HG03378 (cell line): ENCODE results near the gene WDR70.
"Not testable (repeated sequence)": the region's sequence is repeated elsewhere in the genome, so short reads cannot be mapped to it uniquely, and the experiment has no call there.

ENCODE experiments used
- ATAC-seq: cut with Tn5 transposase; IDR thresholded peaks from one replicate; pipeline ENCODE4 v1.9.1; 2021; ENCODE audit warnings: mild to moderate bottlenecking, moderate library complexity; ENCODE audit not compliant: unreplicated experiment

Gene WDR70

DNA sequence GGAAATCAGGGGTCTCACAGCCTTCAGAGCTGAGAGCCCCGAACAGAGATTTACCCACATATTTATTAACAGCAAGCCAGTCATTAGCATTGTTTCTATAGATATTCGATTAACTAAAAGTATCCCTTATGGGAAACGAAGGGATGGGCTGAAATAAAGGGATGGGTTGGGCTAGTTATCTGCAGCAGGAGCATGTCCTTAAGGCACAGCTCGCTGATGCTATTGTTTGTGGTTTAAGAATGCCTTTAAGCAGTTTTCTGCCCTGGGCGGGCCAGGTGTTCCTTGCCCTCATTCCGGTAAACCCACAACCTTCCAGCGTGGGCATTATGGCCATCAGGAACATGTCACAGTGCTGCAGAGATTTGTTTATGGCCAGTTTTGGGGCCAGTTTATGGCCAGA, 74.1 kb downstream of the WDR70 start:
- not testable (repeated sequence) for ATAC-seq

DNA sequence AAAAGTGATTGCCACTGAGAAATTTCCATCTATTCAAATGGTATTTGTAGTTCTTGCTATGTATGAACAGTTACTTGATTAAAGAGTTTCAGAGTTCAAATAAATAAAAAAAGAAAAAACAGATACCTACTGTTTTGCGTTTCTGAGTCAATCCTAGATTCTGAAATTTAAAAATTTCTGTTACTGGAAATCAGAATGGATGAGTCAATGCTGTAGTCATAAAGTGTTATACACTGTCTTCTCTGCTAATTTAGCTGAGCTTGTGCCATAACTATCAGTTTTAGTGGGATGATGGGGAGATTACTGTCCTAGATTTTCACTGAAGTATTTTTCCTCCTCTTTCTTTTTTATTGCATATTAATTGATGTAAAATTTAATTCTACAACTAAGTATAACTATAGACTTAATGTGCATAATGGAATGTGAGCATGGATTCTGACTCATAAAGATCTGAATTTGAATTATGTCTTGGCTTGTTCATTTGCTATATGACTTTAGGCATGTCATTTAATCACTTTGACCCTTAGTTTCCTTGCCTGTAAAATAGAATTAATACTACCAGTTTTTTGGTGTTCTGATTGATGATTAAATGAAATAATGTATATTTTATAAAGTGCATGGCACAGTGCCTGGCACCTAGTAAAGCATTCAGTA, 75.4 kb downstream of the WDR70 start:
- ATAC-seq: not testable (repeated sequence)

DNA sequence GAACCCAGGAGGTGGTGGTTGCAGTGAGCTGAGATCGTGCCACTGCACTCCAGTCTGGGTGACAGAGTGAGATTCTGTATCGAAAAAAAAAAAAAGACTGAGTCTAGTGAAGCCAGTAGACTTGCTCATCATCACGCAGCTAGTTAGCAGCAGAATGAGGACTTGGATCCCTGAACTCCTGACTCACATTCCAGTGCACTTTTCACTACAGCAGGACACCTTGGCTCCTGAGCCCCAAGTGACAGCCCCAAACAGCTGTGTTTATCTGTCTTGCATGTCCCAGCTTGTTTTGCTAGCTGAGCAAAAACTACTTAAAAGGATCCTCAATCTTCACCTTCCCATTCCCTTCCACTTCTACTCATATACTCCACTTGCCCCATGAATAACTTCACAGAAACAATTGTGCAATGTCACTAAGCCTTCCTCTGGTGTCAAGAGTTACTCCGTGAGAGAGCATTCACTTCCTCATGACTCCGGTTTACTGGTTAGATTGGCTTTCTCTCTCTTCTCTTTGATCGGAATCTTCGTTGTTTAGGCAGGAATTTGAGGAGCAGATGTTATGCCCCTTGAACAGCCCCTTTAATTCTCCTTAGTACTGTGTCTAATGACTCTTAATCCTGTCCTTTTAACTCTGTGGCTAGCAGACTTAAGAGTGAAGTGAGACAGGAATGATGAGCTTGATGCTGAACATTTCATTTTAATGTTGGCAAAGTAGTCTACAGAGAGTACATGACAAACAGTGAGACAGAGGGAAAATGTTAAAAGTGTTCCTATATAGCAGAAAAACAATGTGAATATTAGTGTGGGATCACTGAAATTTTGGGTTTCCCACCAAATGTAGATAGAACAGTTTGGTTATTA, 84.3 kb downstream of the WDR70 start:
- ATAC-seq: not testable (repeated sequence)

DNA sequence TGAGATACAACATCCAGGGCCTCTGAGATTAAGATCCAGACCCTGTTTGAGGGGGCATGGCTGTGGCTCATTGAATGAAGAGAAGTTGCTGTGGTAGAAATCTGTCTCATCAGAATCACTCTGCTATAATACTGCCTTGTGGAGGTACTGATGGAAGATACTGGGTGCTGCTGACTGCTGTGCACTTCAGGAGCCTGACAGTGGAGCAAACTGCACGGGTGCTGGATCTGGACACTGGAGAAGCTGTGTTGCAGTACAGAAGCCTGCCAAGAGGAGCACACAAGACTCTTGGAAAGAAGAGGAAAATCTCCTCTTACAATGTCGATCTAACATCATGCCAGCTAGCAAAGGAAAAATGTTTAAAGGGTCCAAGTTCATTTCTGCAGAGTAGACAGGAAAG, 85.5 kb downstream of the WDR70 start:
- ATAC-seq: not testable (repeated sequence)

DNA sequence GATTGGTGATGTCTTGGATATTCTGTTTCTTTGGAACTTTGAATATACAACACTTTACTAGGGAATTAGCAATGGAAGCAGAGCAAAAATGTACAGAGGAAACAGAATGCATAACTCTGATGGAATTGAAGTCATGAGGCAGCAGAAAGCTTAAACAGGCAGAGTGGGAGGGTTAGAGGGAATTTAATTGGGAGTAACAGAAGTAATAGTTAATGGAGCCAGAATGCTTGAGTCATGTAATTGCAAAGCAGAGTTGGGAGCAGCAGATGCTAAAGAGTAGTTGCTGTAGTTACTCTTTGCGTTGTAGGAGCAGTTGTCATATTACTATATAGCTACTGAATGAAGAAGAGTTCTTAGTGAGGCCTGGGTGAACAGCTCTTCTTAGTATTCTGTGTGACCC, 90.3 kb downstream of the WDR70 start:
- ATAC-seq: not testable (repeated sequence)

DNA sequence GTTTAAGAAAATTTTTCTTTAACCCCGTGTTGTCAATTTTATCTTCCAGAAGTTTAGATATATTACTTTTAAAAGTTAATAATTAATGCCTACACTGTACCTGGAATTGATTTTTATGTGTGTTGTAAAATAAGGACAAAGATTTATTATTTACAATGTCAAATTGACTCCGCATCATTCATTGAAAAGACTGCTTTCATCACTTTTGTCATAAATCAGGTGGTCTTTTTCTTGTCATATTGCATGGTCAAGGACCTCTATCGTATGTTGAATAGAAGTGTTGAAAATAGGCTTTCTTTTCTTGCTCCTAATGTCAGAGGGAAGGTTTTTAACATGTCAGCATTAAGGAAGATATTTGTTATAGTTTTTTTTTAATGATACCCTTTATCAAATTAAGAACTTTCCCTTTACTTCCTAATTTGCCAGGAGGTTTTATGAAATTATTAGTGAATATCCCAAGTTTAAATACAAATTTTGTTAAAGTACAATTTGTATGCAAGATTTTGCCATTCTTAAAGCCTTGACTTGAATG, 92.6 kb downstream of the WDR70 start:
- no peak for ATAC-seq

DNA sequence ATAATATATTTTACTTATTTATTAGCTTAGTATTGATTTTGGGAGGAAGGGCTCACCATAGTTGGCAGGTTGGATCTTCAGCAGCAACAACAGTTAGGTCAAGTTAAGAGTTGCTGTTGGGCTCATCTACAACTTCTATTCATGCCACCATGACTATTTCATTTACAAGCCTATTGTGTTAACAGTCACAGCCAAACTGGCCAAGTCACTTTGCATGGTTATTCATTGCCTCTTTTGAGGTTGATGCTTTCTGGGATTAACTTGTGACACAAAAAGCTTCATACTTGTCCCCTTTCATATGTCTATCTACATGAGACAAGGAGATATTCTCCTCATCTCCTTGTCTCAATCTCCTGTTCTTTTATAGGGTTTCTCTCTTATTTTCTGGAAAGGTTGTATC, 98.3 kb downstream of the WDR70 start:
- ATAC-seq: no peak

DNA sequence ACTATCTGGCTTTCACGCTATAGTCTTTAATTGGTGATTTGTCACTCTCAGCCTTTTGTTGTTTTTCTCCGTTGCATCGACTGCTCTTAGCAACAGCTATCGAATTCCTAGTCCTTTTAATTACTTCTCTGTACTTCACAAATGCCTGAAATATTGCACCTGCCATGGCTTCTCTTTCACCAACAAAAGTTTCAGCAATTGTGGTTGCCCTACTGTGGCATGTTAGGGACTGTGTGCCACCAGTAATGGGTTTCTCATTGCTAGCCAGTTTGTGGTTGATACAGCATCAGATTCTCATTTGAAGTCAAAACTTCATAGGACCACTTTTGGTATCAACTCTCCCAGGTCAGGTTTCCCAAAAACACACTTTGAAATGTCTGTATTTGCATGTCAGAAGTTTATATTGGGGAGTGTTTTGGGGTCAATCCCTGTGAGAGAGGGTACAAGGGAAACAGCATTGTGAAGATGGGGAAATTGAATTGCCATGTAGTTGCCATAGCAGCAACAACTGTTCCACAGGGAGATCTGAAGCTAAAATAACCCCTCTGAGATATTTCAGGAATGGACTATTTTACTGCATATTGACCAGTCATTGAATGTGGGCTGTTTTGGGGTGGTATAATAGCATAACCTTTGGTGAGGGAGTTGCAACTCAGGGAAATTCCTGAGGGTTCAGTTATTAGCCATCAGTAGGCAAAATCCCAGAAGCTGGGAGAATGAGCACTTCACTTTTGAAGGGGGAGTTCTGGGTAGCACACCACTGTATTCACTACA, 99.2 kb downstream of the WDR70 start:
- no peak for ATAC-seq

DNA sequence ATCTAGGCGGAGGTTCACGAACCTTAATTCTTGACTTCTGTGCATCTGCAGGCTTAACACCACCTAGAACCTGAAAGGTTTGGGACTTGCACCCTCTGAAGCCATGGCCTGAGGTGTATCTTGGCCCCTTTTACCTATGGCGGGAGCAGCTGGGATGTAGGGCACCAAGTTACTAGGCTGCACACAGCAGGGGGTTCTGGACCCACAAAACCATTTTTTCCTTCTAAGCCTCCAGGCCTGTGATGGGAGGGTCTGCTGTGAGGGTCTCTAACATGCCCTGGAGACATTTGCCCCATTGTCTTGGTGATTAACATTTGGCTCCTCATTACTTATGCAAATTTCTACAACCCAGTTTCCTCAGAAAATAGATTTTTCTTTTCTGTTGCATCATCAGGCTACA, 102.3 kb downstream of the WDR70 start:
- ATAC-seq: not testable (repeated sequence)

DNA sequence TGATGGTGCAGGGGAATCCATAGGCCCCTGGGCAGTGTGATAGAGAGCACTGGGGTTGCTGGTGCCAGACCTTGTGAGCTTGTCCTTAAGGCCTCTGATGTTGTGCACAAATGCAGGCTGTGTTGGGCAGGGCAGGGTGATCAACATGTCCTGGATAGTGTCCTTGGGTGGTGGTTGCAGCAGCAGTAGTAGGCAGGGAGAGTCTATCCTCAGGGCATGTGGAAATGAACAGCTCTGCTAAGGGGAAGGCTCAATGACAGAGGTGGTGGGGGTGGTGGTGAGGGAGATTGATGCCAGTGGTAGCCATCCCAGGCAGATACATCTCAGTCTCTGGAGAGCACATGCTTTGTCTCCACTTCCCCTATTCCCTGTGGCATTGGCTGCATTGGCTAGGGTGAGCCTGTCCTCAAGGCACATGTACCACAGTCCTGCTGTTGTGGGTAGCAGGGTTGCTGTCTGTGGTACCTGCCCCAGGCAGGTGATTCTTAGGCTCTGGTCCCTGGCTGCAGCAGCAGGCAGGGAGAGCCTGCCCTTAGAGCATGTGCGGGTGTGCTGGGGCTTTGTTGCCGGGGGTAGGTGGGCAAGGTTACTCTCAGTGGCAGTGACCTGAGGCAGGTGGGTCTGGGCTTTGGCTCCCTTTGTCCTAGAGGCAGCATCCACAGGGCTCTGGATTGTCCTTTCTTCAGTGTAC, 111.1 kb downstream of the WDR70 start:
- no peak for ATAC-seq

DNA sequence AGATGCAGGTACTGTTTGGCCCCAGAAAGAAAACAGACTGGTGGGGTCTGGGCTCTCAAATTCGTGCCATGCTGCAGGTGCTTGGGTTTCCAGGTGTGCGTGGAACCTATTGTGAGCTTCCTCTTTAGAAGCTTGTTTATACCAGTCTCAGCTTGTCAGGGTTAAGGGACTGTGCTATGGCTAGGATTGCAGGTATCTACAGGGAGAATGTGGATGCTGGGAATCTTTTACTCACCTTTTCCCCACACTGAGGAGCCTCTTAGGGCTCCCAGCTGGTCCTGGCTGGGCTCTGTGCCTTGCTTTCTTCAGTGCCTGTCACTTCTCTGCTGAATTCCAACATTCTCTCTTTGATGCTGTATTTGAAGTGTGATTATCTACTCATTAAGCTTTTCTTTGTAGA, 111.8 kb downstream of the WDR70 start:
- ATAC-seq: no peak

DNA sequence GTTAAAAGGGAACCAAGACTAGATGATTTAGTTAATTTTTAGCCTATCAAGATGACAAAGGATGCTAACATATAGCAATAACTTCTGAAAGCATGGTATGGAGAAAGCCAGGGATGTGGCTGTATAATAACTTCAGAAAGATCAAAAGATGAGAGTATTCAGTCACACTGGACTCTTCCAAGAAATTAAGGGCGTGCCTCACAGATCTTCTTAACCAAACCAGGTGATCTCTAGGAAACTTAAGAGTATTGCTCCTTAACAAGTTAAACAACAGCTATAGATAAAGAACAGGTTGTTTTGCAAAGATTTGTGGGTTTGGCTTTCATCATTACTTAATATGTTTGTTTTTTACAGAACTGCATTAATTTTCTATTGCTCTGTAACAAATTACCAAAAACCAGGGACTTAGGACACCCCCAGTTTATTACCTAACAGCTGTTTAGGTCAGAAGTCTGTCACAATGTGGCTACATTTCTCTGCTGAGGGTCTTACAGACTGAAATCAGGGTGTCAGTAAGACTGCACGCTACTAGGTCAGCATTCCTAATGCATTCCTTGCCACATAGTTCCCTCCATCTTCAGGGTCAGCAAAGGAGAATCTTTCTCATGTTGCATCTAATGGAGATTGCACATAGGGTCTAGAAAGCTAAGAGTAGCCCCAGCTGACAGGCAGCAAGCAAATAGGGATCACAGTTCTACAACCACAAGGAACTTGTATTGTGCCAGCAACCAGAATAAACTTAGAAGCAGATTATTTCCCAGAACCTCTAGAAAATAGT, 113.8 kb downstream of the WDR70 start:
- no peak for ATAC-seq

DNA sequence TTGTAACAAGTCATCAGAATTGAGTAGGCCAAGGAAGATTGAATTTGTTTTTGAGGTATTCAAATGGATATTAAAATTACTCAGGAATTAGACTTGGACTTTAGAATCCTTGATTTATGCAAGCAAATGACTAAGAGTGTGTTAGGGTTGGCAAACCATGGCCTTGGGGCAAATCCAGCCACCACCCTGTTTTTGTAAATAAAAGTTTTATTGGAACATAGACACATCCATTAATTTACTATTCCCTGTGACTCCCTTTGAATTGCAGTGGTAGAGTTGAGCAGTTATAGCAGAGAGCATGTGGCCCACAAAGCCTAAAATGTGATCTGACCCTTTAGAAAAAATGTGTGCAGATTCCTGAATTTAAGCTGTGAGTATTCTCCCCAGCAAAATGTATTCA, 115.6 kb downstream of the WDR70 start:
- no peak for ATAC-seq

DNA sequence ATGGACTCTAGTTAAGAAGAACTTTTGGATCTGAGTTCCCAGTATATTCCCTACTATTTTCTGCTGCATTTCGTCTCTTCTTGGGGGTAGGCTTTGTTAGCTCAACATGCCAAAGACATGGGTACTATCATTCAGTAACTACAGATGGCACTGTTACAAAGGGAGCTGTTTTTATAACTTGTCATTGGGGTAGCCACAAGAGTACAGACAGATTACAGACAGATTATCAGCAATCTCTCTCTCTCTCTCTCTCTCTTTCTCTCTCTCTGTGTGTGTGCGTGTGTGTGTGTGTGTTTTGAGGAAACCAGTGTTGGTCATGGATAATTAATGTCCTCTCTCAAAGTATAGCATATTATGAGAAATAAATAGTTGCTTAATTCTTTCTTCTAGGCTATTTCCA, 116.1 kb downstream of the WDR70 start:
- ATAC-seq: no peak

DNA sequence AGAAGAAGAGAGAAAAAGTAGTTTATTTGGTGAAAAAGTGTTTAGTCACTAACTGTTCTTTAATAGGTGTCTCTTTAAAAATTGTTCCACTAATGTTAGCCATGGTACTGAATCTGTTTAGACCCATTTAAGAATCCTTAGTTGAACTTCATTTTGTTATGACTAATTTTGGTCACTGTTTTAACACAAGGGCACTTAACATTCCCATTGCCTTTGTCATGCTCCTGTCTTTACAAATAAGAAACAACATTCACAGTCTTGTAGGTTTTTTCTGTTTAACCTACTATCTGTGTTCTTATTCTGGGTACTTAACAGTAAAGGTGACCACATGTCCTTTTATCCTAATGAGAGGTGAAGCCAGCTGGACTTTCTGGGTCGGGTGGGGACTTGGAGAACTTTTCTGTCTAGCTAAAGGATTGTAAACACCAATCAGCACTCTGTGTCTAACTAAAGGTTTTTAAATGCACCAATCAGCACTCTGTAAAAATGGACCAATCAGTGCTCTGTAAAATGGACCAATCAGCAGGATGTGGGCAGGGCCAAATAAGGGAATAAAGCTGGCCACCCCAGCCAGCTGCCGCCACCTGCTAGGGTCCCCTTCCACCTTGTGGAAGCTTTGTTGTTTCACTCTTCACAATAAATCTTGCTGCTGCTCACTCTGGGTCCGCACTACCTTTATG, 116.7 kb downstream of the WDR70 start:
- ATAC-seq: no peak

DNA sequence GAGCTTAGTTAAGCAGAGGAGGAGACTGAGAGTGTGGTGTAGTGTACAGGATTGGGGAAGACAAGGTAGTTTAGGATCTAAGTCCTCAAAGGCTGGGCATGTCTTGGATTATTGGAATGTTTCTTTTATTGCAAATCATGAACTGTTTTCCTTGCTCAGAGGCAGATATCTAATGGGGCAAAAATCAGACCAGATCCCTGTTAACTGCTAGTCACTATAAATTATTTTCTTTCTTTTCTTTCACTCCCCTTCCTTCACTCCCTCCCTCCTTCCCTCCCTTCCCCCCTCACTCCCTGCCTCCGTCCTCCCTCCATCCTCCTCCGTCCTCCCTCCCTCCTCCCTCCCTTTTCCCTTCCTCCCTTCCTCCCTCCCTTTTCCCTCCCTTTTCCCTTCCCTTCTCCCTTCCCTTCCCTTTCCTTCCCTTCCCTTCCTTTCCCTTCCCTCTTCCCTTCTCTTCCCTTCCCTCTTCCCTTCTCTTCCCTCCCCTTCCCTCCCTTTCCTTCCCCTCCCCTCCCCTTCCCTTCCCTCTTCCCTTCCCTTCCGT, 117.9 kb downstream of the WDR70 start:
- no peak for ATAC-seq

DNA sequence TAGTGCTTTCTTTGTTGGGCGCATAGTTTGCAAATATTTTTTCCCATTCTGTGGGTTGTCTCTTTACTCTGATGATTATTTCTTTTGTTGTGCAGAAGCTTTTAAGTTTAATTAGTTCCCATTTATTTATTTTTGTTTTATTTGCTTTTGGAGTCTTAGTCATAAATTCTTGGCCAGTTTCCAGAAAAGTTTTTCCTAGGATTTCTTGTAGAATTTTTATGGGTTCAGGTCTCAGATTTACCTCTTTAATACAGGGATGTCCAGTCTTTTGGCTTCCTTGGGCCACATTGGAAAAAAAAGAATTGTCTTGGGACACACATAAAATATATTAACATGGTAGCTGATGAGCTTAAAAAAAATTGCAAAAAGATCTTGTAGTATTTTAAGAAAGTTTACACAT, 122.0 kb downstream of the WDR70 start:
- ATAC-seq: no peak

DNA sequence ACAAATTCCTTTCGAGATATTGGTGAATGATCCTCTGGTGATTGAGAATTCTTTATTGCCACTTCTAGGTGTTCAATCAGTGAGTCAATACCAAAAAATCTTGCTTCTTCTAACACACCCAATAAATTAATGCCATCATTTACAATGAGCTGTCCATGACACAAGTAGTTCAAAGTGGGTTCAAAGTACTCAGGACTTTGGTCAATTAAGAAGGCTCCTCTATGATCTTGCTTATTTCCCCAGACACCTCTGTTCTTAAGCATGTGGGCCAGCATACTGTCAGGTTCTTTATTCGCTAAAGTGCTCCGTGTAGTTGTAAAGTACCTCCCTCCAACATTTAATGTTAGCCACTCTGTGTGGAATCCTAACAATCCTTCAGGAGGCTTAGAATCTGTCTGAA, 127.1 kb downstream of the WDR70 start:
- ATAC-seq: no peak

DNA sequence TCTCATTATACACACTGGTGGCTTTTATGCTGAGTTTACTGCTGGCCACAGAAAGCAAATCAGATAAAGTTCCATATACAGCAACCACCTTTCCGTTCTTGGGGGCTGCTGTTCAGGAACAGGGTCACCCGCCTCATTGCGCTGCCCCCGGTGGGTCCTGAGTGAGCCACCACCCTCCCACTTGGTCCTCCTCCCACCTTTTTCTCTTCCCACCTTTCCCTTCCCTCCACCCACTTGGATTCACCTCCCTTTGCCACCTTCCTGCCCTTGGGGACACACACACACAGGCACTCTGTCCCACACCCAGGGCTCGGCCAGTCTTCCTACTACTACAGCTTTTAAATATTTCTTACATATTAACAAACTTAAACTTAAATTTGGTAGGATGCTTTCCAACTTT, 127.6 kb downstream of the WDR70 start:
- no peak for ATAC-seq
